ENCODE measurements around the gene GLI3.

DNA sequence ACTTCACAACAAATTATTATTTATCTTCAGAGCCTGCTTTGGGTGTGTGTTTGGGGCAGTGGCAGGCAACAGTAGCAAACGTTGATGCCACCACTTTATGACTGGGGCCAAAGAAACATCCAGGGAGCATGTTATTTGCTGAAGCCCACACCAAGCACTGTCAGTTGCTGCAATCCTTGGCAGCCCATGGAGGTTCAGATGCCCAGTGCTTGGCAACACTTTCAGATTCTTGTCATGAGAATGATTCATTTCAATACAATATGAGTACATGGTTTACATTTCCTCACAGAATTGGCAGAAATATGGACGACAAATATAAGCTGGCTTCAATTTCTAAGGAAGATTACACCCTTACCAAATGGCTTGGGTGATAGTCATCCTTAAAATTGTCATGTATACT lies 46.5 kb upstream of the GLI3 start:
- TF ChIP-seq, protein P1, sequence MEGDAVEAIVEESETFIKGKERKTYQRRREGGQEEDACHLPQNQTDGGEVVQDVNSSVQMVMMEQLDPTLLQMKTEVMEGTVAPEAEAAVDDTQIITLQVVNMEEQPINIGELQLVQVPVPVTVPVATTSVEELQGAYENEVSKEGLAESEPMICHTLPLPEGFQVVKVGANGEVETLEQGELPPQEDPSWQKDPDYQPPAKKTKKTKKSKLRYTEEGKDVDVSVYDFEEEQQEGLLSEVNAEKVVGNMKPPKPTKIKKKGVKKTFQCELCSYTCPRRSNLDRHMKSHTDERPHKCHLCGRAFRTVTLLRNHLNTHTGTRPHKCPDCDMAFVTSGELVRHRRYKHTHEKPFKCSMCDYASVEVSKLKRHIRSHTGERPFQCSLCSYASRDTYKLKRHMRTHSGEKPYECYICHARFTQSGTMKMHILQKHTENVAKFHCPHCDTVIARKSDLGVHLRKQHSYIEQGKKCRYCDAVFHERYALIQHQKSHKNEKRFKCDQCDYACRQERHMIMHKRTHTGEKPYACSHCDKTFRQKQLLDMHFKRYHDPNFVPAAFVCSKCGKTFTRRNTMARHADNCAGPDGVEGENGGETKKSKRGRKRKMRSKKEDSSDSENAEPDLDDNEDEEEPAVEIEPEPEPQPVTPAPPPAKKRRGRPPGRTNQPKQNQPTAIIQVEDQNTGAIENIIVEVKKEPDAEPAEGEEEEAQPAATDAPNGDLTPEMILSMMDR (IDR thresholded peaks at IDR 0.05): no peak
- no peak for TF ChIP-seq ATF1 (CRISPR knock-in tag; IDR thresholded peaks at IDR 0.05)
- TF ChIP-seq SP1 (CRISPR knock-in tag; conservative IDR thresholded peaks at IDR 0.05): no peak
- TF ChIP-seq, protein P2, sequence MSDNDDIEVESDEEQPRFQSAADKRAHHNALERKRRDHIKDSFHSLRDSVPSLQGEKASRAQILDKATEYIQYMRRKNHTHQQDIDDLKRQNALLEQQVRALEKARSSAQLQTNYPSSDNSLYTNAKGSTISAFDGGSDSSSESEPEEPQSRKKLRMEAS (CRISPR knock-in tag; IDR thresholded peaks at IDR 0.05): no peak

Data from WTC11 (cell line).